ENCODE measurements around the gene PCSK5.
"Not testable (repeated sequence)": the region's sequence is repeated elsewhere in the genome, so short reads cannot be mapped to it uniquely, and the experiment has no call there.

Gene PCSK5

DNA sequence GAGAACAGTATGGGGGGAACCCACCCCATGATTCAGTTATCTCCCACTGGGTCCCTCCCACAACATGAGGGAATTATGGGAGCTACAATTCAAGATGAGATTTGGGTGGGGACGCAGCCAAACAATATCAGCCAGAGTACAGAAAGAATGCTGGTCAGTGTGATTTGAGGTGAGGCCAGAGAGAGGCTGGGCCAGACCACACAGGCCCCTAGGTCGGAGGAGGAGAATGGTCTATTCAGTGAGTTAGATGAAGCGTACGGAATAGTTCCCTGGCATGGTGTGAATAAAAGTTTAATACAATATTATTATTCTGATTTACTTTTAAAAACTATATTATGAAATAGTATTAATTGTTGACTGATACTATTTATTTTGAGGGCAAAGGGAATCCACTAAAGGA is 39.7 kb downstream of the PCSK5 start:
- no peak for DNase-seq

GRCh38 chr9:75930730-75931321 is 40.4 kb downstream of the PCSK5 start:
- DNase-seq = no peak

GRCh38 chr9:75933982-75934381 is 43.5 kb downstream of the PCSK5 start:
- no peak for DNase-seq

GRCh38 chr9:75935591-75935990 is 45.1 kb downstream of the PCSK5 start:
- no peak for DNase-seq

DNA sequence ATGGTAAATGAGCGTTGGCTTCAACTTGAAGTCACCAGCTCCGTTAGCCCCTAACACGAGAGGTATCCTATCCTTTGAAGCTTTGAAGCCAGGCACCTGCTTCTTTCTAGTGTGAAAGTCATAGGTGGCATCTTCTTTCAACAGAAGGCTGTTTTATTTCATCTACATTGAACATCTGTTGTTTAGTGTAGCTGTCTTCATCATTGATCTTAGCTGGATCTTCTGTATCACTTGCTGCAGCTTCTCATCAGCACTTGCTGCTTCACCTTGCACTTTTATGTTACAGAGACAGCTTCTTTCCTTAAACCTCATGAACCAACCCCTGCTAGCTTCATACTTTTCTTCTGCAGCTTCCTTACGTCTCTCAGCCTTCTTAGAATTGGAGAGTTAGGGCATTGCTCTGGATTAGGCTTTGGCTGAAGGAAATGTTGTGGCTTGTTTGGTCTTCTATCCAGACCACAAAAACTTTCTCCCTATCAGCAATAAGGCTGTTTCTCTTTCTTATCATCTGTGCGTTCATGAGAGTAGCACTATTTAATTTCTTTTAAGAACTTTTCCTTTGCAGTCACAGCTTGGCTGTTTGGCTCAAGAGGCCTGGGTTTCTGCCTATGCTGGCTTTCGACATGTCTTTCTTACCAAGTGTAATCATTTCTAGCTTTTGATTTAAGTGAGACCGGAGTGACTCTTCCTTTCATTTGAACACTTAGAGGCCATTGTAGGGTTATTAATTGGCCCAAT is 47.2 kb downstream of the PCSK5 start:
- no peak for DNase-seq

DNA sequence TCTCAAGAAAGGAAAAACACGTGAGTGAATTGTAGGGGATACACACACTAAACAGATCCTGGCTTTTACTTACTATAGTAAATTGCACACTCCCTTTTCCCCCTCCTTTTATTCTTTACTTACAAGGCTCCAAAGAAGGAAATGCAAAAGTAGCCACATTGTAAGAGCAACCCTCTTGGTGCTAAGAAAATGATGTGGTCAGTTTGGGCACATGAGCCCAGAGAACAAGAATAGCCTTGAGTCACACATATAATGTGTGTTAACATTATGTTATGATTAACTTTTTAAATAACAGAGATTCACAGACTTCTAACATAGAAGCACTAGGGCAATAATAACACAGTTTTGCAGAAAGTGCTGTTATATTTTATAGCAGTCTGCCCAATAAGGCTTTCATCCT is 48.5 kb downstream of the PCSK5 start:
- no peak for DNase-seq

DNA sequence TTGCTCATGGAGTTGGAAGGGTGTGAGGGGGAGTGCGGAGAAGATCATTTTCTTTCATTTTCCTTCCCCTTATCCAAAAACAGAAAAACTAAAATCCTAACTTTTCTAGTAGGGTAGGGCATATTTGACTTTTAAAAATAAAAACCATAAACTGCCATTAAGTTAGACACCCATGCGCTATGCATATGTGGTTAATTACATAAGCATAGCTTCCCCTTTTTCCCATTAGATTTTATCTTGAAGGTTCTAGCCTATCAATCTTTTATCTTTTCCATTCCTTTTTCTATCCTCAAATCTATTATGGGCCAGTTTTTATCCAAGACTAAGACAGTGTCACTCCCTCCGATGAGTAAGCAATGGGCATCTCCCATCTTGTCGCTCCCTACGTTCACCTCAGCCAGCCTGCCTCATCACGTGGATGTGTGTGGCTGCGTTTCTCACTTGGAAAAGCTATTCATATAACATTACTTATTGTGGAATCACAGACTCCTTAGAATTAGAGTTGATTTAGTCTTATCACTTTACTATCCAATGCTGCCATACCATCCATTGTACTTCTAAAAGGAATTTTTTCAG is 49.2 kb downstream of the PCSK5 start:
- DNase-seq = no peak

DNA sequence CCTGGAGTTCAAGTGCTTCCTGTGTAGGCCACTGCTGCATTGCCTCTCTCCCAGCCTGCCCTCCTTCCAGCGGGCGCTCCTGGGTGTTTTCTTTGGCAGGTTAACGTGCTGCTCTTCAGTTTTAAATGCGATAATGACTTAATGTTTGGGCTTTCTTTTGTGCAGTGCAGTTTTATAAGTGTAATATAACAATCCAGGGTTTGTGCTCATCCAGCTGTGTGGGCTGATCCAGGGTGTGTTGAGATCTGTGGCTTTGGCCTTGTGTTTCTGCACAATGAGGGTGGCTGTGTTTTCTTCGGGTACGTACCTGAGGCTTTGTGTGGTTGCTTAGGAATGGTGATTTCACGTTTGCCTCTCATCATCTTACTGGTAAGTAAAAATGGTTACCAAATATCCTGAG is 50.6 kb downstream of the PCSK5 start:
- DNase-seq = no peak

- DNase-seq = no peak
These were observed 51.3 kb downstream of the PCSK5 start for GRCh38 chr9:75941577-75942311.

DNA sequence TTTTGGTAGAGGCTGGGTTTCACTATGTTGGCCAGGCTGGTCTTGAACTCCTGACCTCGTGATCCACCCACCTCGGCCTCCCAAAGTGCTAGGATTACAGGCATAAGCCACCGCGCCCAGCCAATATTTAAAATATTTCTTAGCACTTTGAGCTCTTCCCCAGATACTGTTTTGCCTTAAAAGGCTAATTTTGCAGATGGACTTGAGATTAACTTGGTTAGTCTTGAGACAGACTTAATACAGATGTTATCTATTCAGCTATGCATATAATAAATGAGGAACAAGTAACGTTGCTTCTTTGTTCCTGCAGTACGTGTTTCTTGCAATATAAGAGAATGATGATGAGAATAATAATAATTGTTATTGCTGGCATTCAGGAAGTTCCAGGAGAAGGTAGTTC is 56.3 kb downstream of the PCSK5 start:
- no peak for DNase-seq

GRCh38 chr9:75947233-75947632 is 56.8 kb downstream of the PCSK5 start:
- no peak for DNase-seq

DNA sequence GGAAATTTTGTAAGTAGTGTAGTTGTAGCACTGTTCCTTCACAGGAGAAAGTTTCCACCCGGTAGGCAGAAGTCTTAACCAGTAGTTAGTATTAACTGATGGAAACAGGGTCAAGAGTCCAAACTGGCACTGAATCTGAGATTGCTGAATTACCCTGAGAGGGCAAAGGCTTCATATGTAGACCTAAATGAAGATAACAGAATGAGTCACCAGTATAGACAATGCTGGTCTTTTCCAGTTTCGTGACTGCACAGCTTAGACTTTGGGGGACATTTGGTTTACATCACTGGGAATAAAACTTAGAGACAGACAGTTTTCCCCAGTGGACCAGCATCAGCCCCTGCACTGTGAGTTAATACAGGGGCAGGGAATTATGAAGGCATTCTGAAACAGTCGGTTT is 60.5 kb downstream of the PCSK5 start:
- no peak for DNase-seq

GRCh38 chr9:75953218-75953617 is 62.7 kb downstream of the PCSK5 start:
- no peak for DNase-seq

DNA sequence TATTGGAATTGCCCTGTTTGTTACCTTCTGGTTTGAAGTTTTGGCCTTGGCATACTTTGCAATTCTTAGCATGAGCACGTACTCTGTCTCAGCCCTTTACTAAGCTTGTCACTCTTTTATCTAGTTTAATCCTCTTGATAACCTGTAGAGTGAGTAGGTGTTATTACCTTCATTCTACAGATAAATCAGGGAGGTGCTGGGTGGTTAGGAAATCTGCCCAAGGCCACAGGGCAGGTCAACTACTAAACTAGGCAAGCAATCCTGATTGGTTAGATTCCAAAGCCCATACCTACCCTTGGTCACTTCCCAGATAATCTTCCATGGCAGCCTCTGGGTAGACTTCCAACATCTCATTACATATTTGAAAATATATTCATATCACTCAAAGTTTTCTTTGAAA is 65.7 kb downstream of the PCSK5 start:
- no peak for DNase-seq

DNA sequence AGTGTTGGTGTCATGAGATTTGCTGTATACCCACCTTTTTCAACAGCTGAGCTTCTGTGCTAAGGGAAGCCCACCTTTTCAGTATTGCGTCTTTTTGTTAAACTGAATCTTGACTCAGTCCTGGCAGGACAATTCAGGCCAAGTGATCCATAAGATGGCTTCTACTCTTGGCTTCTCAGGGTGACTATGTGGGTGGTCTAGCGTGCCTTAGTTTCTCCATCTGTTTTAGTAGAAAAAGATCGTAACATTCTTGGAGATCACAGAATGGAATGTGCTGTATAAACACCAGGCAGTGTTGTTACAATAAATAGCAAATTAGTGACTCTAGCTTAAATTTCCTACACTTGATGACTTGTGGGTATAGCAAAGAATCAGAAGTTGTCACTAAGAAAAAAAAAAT is 66.6 kb downstream of the PCSK5 start:
- DNase-seq = no peak

DNA sequence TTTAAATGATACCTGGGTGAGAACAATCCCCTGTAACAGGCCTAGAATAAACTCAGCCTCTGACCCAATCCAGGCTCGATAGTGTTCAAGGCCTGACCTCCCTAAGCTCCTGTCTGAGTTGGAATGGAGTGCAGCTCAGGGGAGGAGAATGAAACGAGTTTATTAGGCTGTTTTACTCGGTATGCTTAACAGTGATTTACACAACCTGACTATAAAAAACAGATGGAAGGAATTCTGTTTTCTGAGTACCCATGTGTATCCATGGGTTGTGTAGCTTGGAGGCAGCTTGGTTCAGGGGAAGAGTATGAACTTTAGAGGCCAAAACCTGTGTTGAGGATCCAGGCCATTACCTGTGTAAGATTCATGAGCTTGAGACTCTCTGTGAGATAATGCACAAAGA is 67.8 kb downstream of the PCSK5 start:
- DNase-seq = no peak

- no peak for DNase-seq
These were observed 70.1 kb downstream of the PCSK5 start for GRCh38 chr9:75960551-75960950.

GRCh38 chr9:75962013-75962661 is 71.7 kb downstream of the PCSK5 start:
- DNase-seq = no peak

DNA sequence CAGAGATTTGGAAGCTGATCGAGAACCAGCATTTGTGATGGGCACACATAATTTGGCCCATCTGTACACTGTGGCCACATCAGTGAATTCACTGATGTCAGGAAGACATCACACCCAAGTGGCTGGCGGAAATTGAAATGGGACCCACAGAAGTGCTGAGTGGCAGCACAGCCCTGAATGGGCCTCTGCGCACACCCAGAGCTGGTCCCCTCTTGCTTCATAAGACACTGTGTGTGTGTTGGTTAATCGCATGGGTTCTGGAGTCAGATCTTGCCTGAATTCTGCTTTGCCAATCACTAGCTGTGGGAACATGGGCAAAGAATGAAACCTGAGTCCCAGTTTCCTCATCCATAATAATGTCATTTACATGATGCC is 72.2 kb downstream of the PCSK5 start:
- no peak for DNase-seq

DNA sequence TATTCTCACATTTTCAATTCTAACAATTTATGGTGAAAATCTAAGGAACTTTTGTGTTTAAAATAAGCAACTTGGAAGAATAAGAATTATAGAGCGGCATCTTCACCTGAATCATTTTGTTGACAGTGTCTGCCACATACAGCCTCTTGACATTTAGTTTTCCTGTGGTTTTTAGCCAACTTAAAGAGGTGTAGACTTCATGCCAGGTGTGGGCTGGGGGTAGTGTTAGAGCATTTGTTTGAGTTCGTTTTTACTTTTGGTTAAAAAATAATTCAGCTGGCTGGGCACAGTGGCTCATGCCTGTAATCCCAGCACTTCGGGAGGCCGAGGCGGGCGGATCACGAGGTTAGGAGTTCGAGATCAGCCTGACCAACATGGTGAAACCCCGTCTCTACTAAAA is 72.8 kb downstream of the PCSK5 start:
- not testable (repeated sequence) for DNase-seq

DNA sequence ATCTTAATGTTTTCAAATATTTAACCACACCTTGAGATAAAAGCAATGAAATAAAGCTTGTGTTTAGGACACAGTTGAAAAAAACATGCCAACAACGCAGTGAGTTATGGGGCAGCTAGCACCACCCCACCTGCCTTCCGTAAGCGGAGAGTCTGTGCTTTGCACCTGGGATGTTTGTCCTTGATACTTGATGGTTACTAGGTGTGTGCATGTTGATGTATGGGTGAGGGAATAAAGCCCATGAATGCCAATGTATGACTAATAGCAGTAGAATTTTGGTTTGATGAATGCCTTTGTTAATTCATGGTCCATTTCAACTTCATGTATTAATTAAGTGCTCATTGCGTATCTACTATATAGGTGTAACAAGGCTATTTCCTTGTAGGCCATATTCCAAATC is 74.0 kb downstream of the PCSK5 start:
- DNase-seq = no peak

- no peak for DNase-seq
These were observed 74.8 kb downstream of the PCSK5 start for GRCh38 chr9:75965231-75965630.

DNA sequence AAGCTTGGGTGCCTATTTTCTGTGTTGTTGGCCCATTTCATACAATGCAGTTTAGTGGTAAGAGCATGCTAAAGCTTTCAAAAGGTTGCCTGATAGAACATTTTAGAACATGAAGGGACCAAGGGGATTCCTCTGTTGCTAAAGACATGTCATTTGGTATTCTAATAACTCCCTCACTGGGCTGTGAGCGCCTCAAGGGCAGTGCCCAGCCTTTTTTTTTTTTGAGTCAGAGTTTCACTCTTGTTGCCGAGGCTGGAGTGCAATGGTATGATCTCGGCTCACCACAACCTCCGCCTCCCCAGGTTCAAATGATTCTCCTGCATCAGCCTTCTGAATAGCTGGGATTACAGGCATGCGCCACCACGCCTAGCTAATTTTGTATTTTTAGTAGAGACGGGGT is 77.1 kb downstream of the PCSK5 start:
- no peak for DNase-seq

Measured in activated effector memory CD4-positive, alpha-beta T cell treated with anti-CD3 and anti-CD28 coated beads, Interleukin-2, amount 50 U/mL, for 16 hours (primary cell).